AG04450 (cell line): Measurements from ENCODE around the gene SVOP. TPM values are rescaled to one million over a fixed set of nuclear protein-coding genes. Genes with fewer than 3 reads are reported as not detected.
"Not testable (repeated sequence)": the region's sequence is repeated elsewhere in the genome, so short reads cannot be mapped to it uniquely, and the experiment has no call there.

Experiments used
- CTCF ChIA-PET: fragments of 300-600, 350-600 bp; formaldehyde crosslinking; extraction: SDS; loops from one replicate; lab custom pipeline; 2022; ENCODE audit warnings: antibody characterized with exemption, inconsistent platforms; lab: Charles Lee
- POLR2A ChIA-PET: fragments of 350-600 bp; formaldehyde crosslinking; extraction: SDS; loops from one replicate; lab custom pipeline; 2021; ENCODE audit warnings: antibody characterized with exemption, inconsistent platforms; lab: Yijun Ruan, JAX
- DNase-seq: peaks from one replicate; pipeline ENCODE4 v3.0.0-alpha.2; 2011; ENCODE audit warnings: low read depth, low spot score
- H3K27ac ChIP-seq: one replicate; pipeline ENCODE4 v1.5.1; 2012; ENCODE audit warnings: low read depth, low read length, control low read depth
- H3K27me3 ChIP-seq: one replicate; pipeline ENCODE4 v1.6.0; 2012; ENCODE audit warnings: low read length; ENCODE audit not compliant: control insufficient read depth, insufficient read depth
- H3K4me3 ChIP-seq: 2 replicates; pipeline ENCODE4 v1.5.1; 2011; ENCODE audit warnings: mild to moderate bottlenecking, low read depth, low read length, control low read depth
- H3K9me3 ChIP-seq: 2 replicates; pipeline ENCODE4 v1.5.1; 2012; ENCODE audit warnings: low read length; ENCODE audit not compliant: control insufficient read depth, insufficient read depth
- CTCF ChIP-seq: IDR thresholded peaks from 2 replicates; pipeline ENCODE4 v1.5.1; 2011; ENCODE audit warnings: low read depth, low read length, control low read depth, inconsistent platforms
- polyA plus RNA-seq: library from polyadenylated mRNA; depleted of rRNA; stranded (reverse); fragments of >200 nt; gene quantifications from 2 replicates; pipeline ENCODE4 v1.2.3, GENCODE V29; 2011

The SVOP gene
- polyA plus RNA-seq, 1 experiment = not detected

- H3K27me3 ChIP-seq = peaks cover 12% of the 10 kb centered on the region
- no peak for TF ChIP-seq CTCF
- H3K4me3 ChIP-seq = no peak overlapping the region
- no peak for DNase-seq
- H3K27ac ChIP-seq = no peak overlapping the region
- POLR2A ChIA-PET = no interaction called here
- CTCF ChIA-PET = interaction anchor here (1.0 kb wide), 1 partner anchor 75 kb away, joined by 4 read pairs; no protein-coding TSS in a partner anchor
- H3K9me3 ChIP-seq = no peaks in the 10 kb centered on the region
Measured at GRCh38 chr12:108875682-108876361, 145.0 kb downstream of the SVOP start.

- Histone ChIP-seq H3K27ac (no peak overlapping the region), H3K4me3 (no peak overlapping the region), H3K9me3 (no peaks in the 10 kb centered on the region), H3K27me3 (peaks cover 12% of the 10 kb centered on the region)
- TF ChIP-seq CTCF = no peak
- DNase-seq = no peak
- ChIA-PET CTCF (interaction anchor here (1.0 kb wide), 1 partner anchor 76 kb away, joined by 4 read pairs; no protein-coding TSS in a partner anchor), POLR2A (no interaction called here)
Measured at GRCh38 chr12:108875280-108875679, 145.6 kb downstream of the SVOP start.

- CTCF ChIA-PET = interaction anchor here (1.1 to 1.3 kb wide), 2 partner anchors 65 to 82 kb away, joined by 3 to 4 read pairs; no protein-coding TSS in a partner anchor
- POLR2A ChIA-PET = no interaction called here
- Histone ChIP-seq H3K27me3 (no peaks in the 10 kb centered on the region), H3K27ac (no peak overlapping the region), H3K4me3 (no peak overlapping the region), H3K9me3 (peaks cover 6% of the 10 kb centered on the region)
- DNase-seq = no peak
- no peak for TF ChIP-seq CTCF
Measured at GRCh38 chr12:108868781-108869180, 152.1 kb downstream of the SVOP start.

- DNase-seq, H3K27me3 ChIP-seq, H3K9me3 ChIP-seq, H3K27ac ChIP-seq, CTCF ChIA-PET, H3K4me3 ChIP-seq, POLR2A ChIA-PET: not testable (repeated sequence)
Measured at GRCh38 chr12:108866083-108866482, 154.8 kb downstream of the SVOP start.

- ChIA-PET CTCF (no interaction called here), POLR2A (no interaction called here)
- no peak for DNase-seq
- Histone ChIP-seq H3K4me3 (no peak overlapping the region), H3K9me3 (peaks cover 10% of the 10 kb centered on the region), H3K27ac (no peak overlapping the region), H3K27me3 (no peaks in the 10 kb centered on the region)
- TF ChIP-seq CTCF = no peak
Measured at GRCh38 chr12:108865169-108865568, 155.7 kb downstream of the SVOP start.
